Spleen (tissue), 11 donors: ENCODE measurements around the gene PHF20. TPM values are rescaled to one million over a fixed set of nuclear protein-coding genes. Genes with fewer than 3 reads are reported as not detected.

Source experiments
- DNase-seq: peaks from one replicate; pipeline ENCODE4 v3.0.0-alpha.2; 2020
- H3K27ac ChIP-seq, 8 donors: fragments of 200-600 bp; sonication (generic) in 7 of 8; 1 replicate in 4 of 8; 2 replicates in 4 of 8; pipeline versions ENCODE4 v1.5.0 to v1.8.0; 2016 to 2021; ENCODE audit warnings: inconsistent platforms in 4 of 8, mild to moderate bottlenecking in 4 of 8, moderate library complexity in 1 of 8
- H3K27me3 ChIP-seq, 7 donors: fragments of 200-600 bp; sonication (generic) in 6 of 7; replicated peaks in 1 of 7; 1 replicate in 4 of 7; 2 replicates in 3 of 7; pipeline versions ENCODE4 v1.5.0 to v1.8.0; 2016 to 2021; ENCODE audit warnings: inconsistent platforms in 3 of 7, mild to moderate bottlenecking in 1 of 7
- H3K36me3 ChIP-seq, 6 donors: fragments of 200-600 bp; sonication (generic) in 5 of 6; 1 replicate in 4 of 6; 2 replicates in 2 of 6; pipeline versions ENCODE4 v1.5.0 to v1.8.0; 2016 to 2021; ENCODE audit warnings: inconsistent platforms in 2 of 6
- H3K4me1 ChIP-seq, 6 donors: fragments of 200-600 bp; sonication (generic) in 5 of 6; 1 replicate in 3 of 6; 2 replicates in 3 of 6; pipeline versions ENCODE4 v1.5.0 to v1.8.0; 2016 to 2021; ENCODE audit warnings: inconsistent platforms in 3 of 6
- H3K4me3 ChIP-seq, 8 donors: fragments of 200-600 bp; sonication (generic) in 7 of 8; 1 replicate in 4 of 8; 2 replicates in 4 of 8; pipeline versions ENCODE4 v1.5.0 to v1.8.0; 2016 to 2021; ENCODE audit warnings: inconsistent platforms in 4 of 8, mild to moderate bottlenecking in 4 of 8, moderate library complexity in 2 of 8
- H3K9me3 ChIP-seq, 8 donors: fragments of 200-600 bp; sonication (generic) in 7 of 8; 1 replicate in 4 of 8; 2 replicates in 4 of 8; pipeline versions ENCODE4 v1.5.0 to v1.8.0; 2016 to 2021; ENCODE audit warnings: inconsistent platforms in 4 of 8
- POLR2A ChIP-seq, 3 donors: fragments of 450-650 bp; IDR thresholded peaks; one replicate each; pipeline ENCODE4 v1.5.1; 2017; ENCODE audit warnings: antibody characterized with exemption in 3 of 3, mild to moderate bottlenecking in 1 of 3
- POLR2AphosphoS5 ChIP-seq, 3 donors: sonication (generic); formaldehyde crosslinking; IDR thresholded peaks; one replicate each; pipeline ENCODE4 v1.5.1; 2017; ENCODE audit warnings: antibody characterized with exemption in 3 of 3
- WGBS, 5 donors: extraction: QIAGEN DNeasy Blood & Tissue Kit in 3 of 5; methylation state at CpG; one replicate each; pipeline versions ENCODE4 v1.1.5 to v1.1.7; 2013 to 2018; 5-methylcytosine and 5-hydroxymethylcytosine counted together
- intact Hi-C: fragments of 100-400 bp; cut with DNase I; formaldehyde crosslinking; loops from one replicate; pipeline ENCODE4 v1.15.0; 2023; ENCODE audit warnings: low total_unique reads
- polyA plus RNA-seq, 3 donors: library from polyadenylated mRNA; stranded (reverse); fragments of 200-250 nt; gene quantifications; one replicate each; pipeline ENCODE4 v1.2.1, GENCODE V29; 2013
- total RNA-seq, 7 donors: library from RNA; depleted of rRNA in 3 of 7; stranded (reverse); fragments of >200 nt in 3 of 7; fragmentation: NEBNext Ultra II Directional in 4 of 7; extraction: Animal tissue kit (Norgen Biotek cat#: 25700) in 4 of 7; gene quantifications; one replicate each; pipeline versions ENCODE4 v1.1.0 to v1.2.1, GENCODE V29; 2016 to 2021
- TF ChIP-seq, protein P1 (sequence below), 11 experiments: fragments of 200-600 bp in 7 of 11; fragments of 450-650 bp in 4 of 11; sonication (generic) in 4 of 11; IDR thresholded peaks in 8 of 11; conservative IDR thresholded peaks in 3 of 11; 1 replicate in 7 of 11; 2 replicates in 4 of 11; pipeline versions ENCODE4 v1.4.0 to v1.8.0; 2016 to 2021; ENCODE audit warnings: antibody characterized with exemption in 11 of 11, inconsistent platforms in 4 of 11, mild to moderate bottlenecking in 1 of 11
- donor health status: healthy with polysubstance abuse.
- donor health status: DM: no; HTN: no; CAD: no; lungs with moderate emphysema.
- donor health status: DM: no; HTN: no; CAD: no.
- donor health status: Bipolar disorder and iron deficiency.
- donor health status: healthy.
- donor health status: DM: no; HTN: no; CAD: no.
- donor health status: DM: yes; HTN: yes; CAD: no.

Gene PHF20
- total and polyA plus RNA-seq, 10 donors: 40.0 to 89.9 (median 57.4) TPM

- Histone ChIP-seq H3K27ac (no peak within 1 kb of the TSS), H3K4me3 (no peak within 1 kb of the TSS), H3K36me3 (no peaks in the 10 kb centered on the region), H3K4me1 (no peaks in the 10 kb centered on the region), H3K9me3 (peaks cover 0 to 6% (median 0%) of the 10 kb centered on the region in 8 donors), H3K27me3 (no peaks in the 10 kb centered on the region)
- TF ChIP-seq POLR2AphosphoS5 (IDR thresholded peaks at IDR 0.05): no peak
- TF ChIP-seq, protein P1, sequence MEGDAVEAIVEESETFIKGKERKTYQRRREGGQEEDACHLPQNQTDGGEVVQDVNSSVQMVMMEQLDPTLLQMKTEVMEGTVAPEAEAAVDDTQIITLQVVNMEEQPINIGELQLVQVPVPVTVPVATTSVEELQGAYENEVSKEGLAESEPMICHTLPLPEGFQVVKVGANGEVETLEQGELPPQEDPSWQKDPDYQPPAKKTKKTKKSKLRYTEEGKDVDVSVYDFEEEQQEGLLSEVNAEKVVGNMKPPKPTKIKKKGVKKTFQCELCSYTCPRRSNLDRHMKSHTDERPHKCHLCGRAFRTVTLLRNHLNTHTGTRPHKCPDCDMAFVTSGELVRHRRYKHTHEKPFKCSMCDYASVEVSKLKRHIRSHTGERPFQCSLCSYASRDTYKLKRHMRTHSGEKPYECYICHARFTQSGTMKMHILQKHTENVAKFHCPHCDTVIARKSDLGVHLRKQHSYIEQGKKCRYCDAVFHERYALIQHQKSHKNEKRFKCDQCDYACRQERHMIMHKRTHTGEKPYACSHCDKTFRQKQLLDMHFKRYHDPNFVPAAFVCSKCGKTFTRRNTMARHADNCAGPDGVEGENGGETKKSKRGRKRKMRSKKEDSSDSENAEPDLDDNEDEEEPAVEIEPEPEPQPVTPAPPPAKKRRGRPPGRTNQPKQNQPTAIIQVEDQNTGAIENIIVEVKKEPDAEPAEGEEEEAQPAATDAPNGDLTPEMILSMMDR (IDR thresholded peaks at IDR 0.05 in 8 of 11, conservative IDR thresholded peaks at IDR 0.05 in 3 of 11): no peak
- no peak for TF ChIP-seq POLR2A (IDR thresholded peaks at IDR 0.05)
- no peak for DNase-seq
- WGBS, 5 donors: 88 to 96% (median 94%) methylated on average over 3 of the region's 3 CpGs
- intact Hi-C loops: no loop called here
Measured at GRCh38 chr20:35967979-35968640, 196.3 kb downstream of the PHF20 start, which contains the start of gene CNBD2. Gene CNBD2, plus strand, starts transcription at chr20:35968590. Its CDS starts 173 bp downstream, at chr20:35968763.

GRCh38 chr20:35968930-35969329 lies 197.1 kb downstream of the PHF20 start:
- DNase-seq: no peak
- Histone ChIP-seq H3K4me3 (no peak overlapping the region), H3K27ac (no peak overlapping the region), H3K36me3 (no peaks in the 10 kb centered on the region), H3K4me1 (no peaks in the 10 kb centered on the region), H3K27me3 (no peaks in the 10 kb centered on the region), H3K9me3 (peaks cover 0 to 6% (median 0%) of the 10 kb centered on the region in 8 donors)
- intact Hi-C loops: no loop called here
- TF ChIP-seq, protein P1 (IDR thresholded peaks at IDR 0.05 in 8 of 11, conservative IDR thresholded peaks at IDR 0.05 in 3 of 11): no peak
- TF ChIP-seq POLR2AphosphoS5 (IDR thresholded peaks at IDR 0.05) (no peak), POLR2A (IDR thresholded peaks at IDR 0.05) (no peak)
- 53 to 86% (median 76%) methylated on average over 1 of the region's 1 CpG for WGBS, 5 donors

- TF ChIP-seq POLR2A (IDR thresholded peaks at IDR 0.05) (no peak), POLR2AphosphoS5 (IDR thresholded peaks at IDR 0.05) (no peak)
- TF ChIP-seq, protein P1 (IDR thresholded peaks at IDR 0.05 in 8 of 11, conservative IDR thresholded peaks at IDR 0.05 in 3 of 11): no peak
- H3K4me3 ChIP-seq: no peak overlapping the region
- DNase-seq: no peak
- H3K27me3 ChIP-seq: no peaks in the 10 kb centered on the region
- H3K4me1 ChIP-seq: no peaks in the 10 kb centered on the region
- 86 to 98% (median 92%) methylated on average over 2 of the region's 2 CpGs for WGBS, 5 donors
- intact Hi-C loops: no loop called here
- no peak overlapping the region for H3K27ac ChIP-seq
- peaks cover 0 to 6% (median 0%) of the 10 kb centered on the region in 8 donors for H3K9me3 ChIP-seq
- H3K36me3 ChIP-seq: no peaks in the 10 kb centered on the region
Measured at GRCh38 chr20:35971981-35972380, 200.2 kb downstream of the PHF20 start.

GRCh38 chr20:35972462-35972861 lies 200.6 kb downstream of the PHF20 start:
- intact Hi-C loops: no loop called here
- DNase-seq: no peak
- 88 to 97% (median 95%) methylated on average over 4 of the region's 4 CpGs for WGBS, 5 donors
- H3K4me1 ChIP-seq: no peaks in the 10 kb centered on the region
- H3K9me3 ChIP-seq: peaks cover 0 to 6% (median 0%) of the 10 kb centered on the region in 8 donors
- no peak for TF ChIP-seq POLR2A (IDR thresholded peaks at IDR 0.05)
- no peak for TF ChIP-seq POLR2AphosphoS5 (IDR thresholded peaks at IDR 0.05)
- TF ChIP-seq, protein P1 (IDR thresholded peaks at IDR 0.05 in 8 of 11, conservative IDR thresholded peaks at IDR 0.05 in 3 of 11): no peak
- no peaks in the 10 kb centered on the region for H3K36me3 ChIP-seq
- H3K4me3 ChIP-seq: no peak overlapping the region
- H3K27me3 ChIP-seq: no peaks in the 10 kb centered on the region
- no peak overlapping the region for H3K27ac ChIP-seq
